ENCODE results near the gene CNN2.

Gene CNN2

DNA sequence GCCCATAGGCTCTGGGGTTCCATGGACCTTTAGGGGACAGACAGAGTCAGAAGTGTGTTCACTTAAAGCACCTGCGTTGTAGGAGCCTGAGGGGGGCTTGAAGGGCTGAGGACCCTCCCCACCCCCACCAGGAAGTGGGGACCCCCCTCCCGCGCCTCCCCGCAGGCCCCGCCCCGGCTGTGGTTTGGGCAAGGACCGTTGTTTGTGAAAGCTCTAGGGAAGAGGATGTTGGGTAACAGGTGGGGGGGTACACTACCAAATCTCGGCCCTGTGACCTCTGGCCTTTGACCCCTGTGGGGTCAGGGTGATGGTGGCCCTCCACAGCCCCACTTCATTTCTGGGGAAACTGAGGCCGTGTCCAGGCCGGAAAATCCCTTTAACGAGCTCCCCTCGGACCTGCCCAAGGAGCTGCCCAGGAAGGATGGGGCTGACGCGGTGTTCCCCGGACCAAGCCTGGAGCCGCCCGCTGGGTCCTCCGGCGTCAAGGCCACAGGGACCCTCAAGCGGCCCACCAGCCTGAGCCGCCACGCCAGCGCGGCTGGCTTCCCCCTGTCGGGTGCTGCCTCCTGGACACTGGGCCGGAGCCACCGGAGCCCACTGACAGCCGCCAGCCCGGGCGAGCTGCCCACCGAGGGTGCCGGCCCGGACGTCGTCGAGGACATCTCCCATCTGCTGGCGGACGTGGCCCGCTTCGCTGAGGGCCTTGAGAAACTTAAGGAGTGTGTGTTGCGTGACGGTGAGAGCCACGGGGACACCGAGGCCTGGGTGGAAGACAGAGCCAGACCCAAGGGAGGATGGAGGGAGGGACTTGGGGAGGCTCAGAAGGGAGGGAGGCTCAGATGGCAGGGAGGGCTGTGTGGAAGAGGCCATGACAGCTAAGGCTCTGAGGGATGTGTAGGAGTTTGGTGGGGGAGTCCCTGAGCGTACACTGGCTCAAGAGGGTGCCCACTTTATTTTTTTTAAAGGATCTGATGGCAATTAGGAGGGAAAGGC, 41.9 kb downstream of the CNN2 start:
- DNase-seq, result peak; percentile 83

DNA sequence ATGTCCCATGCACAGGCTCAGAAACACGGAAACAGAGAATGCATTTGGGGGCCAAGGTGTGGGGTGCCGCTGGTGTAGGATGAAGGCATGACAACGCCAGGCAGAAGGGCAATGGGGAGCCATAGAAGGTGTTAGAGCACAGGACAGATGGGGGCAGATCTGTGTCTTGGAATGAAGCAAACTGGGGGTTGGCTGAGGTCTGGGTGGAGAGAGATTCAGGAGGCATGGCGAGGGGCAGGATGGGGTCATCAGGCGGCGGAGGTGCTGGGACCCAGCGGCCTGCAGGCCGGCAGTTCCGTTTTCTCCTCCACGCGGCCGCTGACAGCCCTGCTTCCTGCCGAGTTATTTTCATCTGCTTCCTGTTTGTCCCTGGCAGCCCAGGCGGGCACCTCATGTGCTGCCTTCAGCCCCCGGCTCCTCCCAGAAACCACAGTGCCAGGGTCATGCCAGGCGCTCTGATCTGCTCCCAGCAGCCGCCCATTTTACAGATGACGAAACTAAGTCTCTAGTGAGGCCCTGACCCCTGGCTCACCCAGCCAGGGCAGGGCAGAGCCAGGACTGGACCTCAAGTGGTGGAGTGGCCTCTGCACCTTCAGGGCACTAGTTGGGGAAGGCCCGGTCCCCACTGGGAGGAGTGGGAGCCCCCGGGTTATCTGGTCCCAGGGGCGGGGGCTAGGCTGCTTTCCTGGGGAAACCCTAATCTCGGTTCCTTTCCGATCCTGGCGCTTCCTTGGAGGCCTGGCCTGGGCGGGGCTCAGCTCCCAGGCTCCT, 42.8 kb downstream of the CNN2 start:
- peak; percentile 86 for DNase-seq

DNA sequence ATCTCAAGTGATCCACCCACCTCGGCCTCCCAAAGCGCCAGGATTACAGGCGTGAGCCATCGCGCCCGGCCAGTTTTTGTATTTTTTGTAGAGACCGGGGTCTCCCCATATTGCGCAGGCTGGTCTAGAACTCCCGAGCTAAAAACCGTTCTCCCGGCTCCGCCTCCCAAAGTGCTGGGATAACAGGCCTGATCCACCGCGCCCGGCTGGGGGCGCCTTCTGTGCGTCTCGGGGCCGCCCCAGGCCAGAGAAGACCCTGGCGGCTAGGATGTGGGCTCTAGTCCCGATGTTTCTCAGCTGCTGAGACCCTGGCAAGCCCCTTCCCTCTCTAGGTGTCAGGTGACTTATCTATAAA, 44.1 kb downstream of the CNN2 start:
- DNase-seq, result no peak

DNA sequence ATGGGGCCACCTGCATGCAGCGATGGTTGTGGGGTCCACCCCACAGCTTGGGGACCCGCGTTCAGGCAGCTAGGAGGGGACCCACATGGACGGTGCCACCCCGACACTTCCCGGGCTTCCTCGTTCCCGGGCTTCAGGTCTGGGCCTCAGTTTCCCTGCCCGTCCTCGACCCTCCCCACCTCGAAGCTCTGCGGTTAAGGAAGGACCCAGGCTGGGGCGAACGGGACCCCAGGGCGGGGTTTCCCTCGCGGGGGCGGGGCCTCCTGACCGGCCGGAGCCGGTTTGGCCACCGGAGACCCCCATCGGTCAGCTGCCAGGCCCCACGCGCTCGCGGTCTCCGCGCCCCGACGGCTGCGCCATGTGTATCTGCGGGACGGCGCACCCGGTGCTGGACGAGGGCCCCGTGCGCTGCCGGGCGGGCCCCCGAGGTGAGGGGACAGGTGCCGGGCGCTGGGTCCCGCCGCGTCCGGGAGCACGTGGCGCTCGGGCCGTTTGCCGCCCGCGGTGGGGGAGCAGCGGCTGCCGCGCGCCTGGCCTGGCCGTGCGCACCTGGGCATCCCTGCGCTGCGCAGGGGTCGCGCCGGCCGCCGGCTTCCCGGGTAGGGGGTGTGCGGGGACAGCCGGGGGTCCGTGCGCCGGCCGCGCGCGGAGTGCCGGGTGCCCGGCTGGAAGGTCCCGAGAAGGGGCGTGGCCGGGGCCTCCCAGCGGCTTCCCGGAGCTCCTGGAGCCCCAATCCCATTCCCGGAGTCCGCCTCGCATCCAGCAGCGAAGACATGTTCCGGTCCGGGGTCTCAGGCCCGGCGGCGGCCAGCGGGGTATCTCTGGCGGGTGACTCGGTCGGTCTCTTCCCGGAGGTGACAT, 44.8 kb downstream of the CNN2 start:
- DNase-seq, result no peak

DNA sequence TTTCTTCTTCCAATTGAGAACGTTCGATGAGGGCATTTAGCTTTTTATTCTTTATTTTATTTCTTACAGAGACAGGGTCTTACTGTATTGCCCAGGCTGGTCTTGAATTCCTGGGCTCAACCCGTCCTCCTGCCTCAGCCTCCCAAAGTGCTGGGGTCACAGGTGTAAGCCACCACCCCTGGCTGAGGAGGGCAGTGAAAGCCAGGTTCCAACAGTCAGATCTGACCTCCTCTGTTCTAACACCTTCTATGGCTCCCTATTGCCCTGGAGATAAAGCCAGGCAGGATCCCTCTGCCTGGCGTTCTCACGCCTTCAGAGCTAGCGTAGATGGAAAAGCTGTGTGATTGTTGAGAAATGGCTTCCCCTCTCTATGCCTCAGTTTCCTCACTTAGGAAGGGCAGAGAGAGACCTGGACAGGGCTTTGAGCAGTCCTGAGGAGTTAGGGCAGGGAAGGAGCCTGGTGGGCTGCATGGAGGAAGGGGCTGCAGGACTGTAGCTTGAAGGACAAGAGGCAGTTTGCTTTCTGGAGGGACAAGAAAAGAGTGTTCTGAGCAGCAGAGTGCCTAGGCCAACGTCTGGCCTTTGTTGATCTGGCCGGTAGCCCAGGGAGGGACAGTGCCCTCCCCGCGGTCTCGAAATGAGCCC, 46.1 kb downstream of the CNN2 start:
- no peak for DNase-seq

DNA sequence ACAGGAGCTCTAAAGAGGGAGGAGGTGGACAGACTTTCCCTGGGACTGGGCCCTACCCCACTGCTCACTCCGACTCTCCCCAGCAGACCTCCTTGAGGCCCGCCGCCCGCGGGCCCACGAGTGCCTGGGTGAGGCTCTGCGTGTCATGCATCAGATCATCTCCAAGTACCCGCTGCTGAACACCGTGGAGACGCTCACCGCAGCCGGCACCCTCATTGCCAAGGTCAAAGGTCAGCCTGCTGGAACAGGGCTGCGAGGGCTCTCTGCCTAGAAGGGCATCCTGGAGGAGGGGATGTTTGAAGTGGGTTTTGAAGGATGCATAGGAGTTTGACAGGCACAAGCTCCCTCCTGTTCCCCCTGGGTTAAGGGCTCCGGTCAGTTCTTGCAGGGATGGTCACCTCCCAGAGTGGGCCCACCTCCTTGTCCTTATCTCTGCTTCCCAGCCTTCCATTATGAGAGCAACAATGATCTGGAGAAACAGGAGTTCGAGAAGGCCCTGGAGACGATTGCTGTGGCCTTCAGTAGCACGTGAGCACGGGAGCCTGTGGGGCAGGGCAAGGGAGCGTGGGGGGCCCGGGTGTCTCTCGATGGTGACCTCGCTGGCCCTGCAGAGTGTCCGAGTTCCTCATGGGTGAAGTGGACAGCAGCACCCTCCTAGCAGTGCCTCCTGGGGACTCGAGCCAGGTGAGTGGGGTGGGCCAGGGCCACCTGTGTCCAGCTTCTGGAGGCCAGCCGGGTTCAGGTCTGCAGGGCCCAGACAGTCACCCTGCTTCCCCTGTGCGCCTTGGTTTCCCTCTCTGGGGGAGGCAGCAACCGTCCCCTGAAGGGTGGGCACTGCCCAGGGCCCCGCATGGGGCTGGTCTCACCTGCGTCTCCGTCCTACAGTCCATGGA, 46.9 kb downstream of the CNN2 start:
- DNase-seq, result no peak

DNA sequence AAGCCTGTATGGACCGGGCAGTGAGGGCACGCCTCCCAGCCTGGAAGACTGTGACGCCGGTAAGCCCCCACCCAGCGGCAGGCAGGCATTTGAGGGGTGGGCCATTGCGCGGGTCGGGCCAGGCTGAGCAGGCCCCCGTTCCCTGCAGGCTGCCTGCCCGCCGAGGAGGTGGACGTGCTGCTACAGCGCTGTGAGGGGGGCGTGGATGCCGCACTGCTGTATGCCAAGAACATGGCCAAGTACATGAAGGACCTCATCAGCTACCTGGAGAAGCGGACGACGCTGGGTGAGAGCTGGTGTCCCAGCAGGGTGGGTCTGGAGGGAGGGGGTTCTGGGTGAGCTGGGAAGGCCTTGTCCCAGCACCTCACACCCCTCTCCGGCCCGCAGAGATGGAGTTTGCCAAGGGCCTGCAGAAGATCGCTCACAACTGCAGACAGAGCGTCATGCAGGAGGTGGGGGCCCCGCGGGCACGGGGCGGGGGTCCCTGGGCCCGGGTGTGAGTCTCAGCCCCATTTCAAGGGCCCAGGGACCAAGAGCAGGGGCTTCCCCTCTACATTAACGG, 47.6 kb downstream of the CNN2 start:
- no peak for DNase-seq

DNA sequence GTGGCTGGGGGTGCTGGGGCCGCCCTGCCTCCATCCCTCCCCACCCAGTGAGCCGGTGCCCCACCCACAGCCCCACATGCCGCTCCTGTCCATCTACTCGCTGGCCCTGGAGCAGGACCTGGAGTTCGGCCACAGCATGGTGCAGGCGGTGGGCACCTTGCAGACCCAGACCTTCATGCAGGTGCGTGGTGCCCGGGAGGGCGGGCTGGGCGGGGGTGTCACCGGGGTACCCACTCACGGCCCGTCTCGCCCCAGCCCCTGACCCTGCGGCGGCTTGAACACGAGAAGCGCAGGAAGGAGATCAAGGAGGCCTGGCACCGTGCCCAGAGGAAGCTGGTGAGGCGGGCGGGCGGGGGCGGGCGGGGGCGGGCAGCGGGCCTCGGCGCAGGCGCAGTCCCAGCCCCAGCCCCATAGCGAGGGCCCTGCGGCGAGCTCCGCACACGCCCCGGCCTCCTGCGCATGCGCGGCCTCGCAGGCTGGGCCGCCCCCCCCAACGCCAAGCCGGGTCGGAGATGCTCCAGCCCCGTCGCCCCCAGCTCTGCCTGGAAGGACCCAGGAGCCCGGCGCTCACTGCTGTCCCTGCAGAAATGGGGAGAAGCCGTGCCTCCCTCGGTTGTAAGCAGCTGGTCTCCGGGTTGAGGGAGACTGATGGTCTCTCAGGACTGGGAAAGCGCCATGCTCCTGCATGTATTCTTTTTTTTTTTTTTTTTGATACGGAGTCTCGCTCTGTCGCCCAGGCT, 48.3 kb downstream of the CNN2 start:
- DNase-seq, result peak; percentile 94

DNA sequence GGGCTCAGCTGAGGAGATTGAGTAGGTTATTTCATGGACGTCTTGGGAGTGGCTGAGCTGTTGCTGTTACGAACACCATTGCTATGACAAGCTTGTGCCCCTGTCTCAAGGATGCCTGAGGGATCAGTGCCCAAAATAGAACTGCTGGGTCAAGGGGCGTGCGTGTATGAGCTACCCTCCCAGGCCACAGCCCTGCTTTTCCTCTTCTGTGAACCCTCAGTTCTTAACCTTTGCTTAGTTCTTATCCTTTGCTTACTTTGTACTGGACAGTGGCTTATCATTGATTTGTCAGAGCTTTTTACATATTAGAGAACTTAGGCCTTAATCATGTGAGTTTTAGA, 49.6 kb downstream of the CNN2 start:
- DNase-seq, result no peak

DNA sequence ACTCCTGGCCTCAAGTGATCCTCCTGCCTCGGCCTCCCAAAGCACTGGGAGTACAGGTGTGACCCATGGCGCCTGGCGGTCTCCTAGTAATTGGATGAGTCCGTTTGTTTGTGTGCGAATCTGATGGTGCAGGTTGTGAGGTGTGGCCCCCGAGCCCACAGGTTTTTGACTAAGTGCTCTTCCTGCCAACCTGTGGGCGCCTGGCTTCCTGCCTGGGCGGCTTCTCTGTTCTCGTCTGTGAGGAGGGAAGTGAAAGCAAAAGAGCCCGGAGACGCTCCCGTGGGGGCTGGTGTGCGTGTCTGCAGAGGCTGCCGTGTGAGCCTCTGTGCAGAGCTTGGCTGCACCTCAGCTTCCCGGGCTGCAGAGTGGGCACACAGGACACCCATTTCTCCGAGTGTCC, 50.5 kb downstream of the CNN2 start:
- peak; percentile 95 for DNase-seq

DNA sequence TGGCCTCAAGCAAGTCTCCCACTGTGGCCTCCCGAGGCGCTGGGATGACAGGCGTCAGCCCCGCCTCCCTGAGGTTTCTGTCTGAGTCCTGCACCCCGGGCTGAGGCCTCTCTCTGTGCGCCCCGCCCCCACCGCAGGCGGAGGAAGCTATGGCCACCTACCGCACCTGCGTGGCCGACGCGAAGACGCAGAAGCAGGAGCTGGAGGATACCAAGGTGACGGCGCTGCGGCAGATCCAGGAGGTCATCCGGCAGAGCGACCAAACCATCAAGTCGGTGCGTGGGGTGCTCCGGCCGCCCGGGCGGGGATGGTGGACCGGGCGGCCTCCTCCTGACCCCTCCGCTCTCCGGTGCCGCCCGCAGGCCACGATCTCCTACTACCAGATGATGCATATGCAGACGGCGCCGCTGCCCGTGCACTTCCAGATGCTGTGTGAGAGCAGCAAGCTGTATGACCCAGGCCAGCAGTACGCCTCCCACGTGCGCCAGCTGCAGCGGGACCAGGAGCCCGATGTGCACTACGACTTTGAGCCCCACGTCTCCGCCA, 53.2 kb downstream of the CNN2 start:
- DNase-seq, result peak; percentile 71

DNA sequence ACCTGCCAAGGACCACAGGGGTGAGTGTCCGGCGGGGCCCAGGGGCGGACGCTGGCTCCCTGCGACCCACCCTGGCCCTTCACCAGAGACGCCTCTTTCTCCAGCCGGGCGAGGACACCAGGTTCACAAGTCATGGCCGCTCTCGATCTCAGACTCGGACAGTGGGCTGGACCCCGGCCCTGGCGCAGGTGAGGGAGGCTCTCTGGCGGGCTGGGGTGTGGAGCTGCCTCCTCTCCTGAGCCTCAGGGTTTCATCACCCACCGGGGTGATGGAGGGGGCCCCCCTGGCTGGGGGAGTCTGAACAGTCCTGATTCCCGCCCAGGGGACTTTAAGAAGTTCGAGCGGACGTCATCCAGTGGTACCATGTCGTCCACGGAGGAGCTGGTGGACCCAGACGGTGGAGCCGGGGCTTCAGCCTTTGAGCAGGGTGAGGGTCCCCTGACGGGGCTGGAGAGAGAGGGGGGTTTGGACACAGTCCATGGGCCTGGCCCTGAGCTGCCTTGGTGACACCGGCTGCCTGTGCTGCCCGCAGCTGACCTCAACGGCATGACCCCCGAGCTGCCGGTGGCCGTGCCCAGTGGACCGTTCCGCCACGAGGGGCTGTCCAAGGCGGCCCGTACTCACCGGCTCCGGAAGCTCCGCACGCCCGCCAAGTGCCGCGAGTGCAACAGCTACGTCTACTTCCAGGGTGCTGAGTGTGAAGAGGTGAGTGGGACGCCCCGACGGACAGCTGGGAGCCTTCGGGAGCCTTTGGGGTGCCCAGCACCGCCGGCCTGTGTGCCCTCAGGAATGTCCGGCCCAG, 54.2 kb downstream of the CNN2 start:
- no peak for DNase-seq

DNA sequence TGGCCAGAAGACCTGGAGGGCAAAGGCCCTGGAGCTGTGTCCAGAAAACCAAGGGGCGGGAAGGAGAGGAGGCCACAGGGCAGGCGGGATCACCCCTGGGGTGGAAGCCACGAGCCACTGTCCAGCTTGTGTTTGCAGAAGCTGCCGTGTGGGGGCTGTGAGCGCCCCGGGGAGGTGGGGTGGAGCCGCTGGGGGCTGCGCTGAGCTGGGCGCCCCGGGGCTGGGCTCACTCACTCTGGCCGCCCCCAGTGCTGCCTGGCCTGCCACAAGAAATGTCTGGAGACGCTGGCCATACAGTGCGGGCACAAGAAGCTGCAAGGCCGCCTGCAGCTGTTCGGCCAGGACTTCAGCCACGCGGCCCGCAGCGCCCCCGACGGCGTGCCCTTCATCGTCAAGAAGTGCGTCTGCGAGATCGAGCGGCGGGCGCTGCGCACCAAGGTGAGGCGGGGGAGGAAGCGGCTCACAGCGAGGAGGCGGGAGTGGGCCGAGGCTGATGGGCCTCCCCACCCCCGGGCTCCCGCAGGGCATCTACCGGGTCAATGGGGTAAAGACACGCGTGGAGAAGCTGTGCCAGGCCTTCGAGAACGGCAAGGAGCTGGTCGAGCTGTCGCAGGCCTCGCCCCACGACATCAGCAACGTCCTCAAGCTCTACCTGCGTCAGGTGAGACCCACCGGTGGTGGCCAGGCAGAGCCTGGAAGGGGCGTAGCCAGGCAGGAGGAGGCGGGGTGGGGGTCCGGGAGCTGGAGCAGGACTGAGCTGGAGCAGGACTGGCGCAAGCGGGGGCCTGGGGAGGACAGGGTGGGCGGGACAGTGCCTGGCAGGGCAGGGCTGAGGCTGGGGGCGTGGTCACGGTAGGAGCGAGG, 55.1 kb downstream of the CNN2 start:
- DNase-seq, result no peak

DNA sequence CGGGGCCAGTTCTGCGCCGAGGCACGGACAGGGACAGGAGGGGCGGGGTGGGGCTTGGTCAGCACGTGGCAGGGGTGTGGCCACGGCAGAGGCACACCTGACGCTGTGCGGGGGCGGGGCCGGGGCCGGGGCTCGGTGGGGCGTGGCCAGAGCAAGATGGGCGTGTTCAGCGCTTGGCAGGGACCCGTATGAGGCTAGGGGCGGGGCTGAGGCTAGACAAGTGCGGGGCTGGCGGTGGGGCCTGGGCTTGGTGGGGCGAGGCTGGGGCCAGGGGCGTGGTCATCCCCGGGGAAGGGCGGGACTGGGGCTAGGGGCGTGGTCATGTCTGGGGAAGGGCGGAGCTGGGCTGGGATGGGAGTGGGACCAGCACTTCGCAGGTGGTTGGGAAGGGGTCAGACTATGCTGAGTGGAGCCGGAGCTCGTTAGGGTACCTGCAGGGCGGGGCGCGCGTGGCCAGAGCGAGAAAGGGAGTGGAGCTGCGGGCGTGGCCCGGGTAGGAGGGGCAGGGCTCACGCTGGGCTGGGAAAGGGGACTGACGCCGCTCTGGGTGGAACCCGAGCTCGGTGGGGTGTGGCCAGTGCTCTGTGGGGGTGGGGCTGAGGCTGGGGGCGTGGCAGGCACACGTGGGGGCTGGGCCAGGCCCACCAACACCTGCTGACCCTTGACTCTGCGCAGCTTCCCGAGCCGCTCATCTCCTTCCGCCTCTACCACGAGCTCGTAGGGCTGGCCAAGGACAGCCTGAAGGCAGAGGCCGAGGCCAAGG, 55.9 kb downstream of the CNN2 start:
- peak; percentile 90 for DNase-seq

DNA sequence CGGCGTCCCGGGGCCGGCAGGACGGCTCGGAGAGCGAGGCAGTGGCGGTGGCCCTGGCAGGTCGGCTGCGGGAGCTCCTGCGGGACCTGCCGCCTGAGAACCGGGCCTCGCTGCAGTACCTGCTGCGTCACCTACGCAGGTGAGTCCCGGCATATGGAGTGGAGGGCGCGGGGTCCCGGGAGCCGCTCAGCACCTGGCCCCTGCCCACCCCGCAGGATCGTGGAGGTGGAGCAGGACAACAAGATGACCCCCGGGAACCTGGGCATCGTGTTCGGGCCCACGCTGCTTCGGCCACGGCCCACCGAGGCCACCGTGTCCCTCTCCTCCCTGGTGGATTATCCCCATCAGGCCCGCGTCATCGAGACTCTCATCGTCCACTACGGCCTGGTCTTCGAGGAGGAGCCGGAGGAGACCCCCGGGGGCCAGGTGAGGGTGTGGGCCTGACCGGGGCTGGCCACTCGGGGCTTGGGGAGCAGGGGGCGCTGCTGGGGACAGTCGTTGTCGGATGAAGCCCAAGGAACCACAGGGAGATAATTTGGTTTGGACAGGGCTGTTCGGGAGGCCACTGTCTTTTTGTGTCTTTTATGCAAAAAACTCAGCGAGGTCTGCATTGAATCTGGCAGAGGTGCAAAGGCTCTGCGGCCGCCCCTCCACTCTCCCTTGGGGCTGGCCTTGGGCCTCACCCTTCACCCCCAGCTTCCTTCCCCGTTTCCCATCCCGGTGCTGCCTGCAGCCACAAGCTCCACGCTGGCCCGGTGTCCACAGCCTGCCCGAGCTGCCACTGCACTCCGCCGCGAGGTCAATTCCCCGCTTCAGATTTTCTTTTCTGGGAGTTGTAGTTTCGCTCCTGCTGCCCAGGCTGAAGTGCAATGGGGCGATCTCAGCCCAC, 56.8 kb downstream of the CNN2 start:
- DNase-seq, result no peak
